Motor neuron (in vitro differentiated cells): ENCODE results near the gene HMGB4. TPM values are rescaled to one million over a fixed set of nuclear protein-coding genes. Genes with fewer than 3 reads are reported as not detected.
A peak's percentile ranks its signal among the peaks of the same experiment; 100 is the strongest.

ENCODE experiments used
- ATAC-seq, 8 experiments: fragments of 200-7000 bp; cut with Tn5 transposase; replicated peaks in 6 of 8; 2 replicates each; pipeline ENCODE4 v1.8.0; 2021; ENCODE audit warnings: mild to moderate bottlenecking in 8 of 8, moderate library complexity in 8 of 8
- H3K27ac ChIP-seq, 2 donors: fragments of 250-450 bp; sonication (Bioruptor Pico); 2 replicates each; pipeline ENCODE4 v1.9.0; 2021; ENCODE audit warnings: antibody characterized with exemption in 2 of 2, mild to moderate bottlenecking in 2 of 2, moderate library complexity in 1 of 2
- H3K4me1 ChIP-seq, 2 donors: fragments of 250-450 bp; sonication (Bioruptor Pico); replicated peaks in 1 of 2; 2 replicates each; pipeline ENCODE4 v1.6.1; 2021; ENCODE audit warnings: antibody characterized with exemption in 2 of 2, mild to moderate bottlenecking in 2 of 2, moderate library complexity in 1 of 2
- H3K4me3 ChIP-seq, 5 donors: fragments of 250-450 bp; sonication (Bioruptor Pico); 2 replicates each; pipeline ENCODE4 v1.9.0; 2021; ENCODE audit warnings: antibody characterized with exemption in 5 of 5, mild to moderate bottlenecking in 5 of 5, moderate library complexity in 4 of 5
- WGBS, 10 experiments: fragments of 450-650 bp; shearing (Covaris generic); methylation state at CpG; one replicate each; pipeline ENCODE4 v1.0.0; 2022; 5-methylcytosine and 5-hydroxymethylcytosine counted together
- in situ Hi-C, 9 experiments: fragments of 400-800 bp; cut with MboI; loops; one replicate each; pipeline ENCODE4 v1.15.0; 2021; ENCODE audit warnings: low sequenced_read_pairs in 9 of 9, low pct_unique_long_range_greater_than_20kb in 2 of 9; ENCODE audit not compliant: unreplicated experiment in 9 of 9
- total RNA-seq, 8 experiments: library from RNA; unstranded; fragments of 300-600 nt; gene quantifications; 2 replicates each; pipeline versions ENCODE4 v1.2.3 to v1.2.4, GENCODE V29; 2022

Gene HMGB4
- total RNA-seq, 8 experiments from 2014 or later, result 0.08 to 0.85 (median 0.33) TPM; not detected in 4

DNA sequence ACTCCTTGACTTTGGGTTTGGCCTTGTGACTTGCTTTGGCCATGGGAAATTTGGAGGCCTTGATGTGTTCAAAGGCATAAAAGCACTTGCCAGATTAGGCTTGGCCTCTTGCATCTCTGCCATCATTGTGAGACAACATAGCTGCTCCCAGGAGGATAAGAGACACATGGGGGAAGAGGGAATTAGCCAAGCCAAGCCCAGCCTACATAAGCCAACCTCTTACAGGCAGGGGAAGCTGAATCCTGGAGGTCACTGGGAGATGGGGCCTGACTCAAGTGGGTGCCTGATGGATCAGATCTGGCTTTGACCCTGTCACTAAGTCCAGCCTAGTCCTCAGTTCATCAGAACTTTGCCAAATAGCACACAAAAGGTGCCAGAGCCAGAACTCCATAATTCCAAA is 37.6 kb upstream of the HMGB4 start:
- no peak for ATAC-seq
- no peak overlapping the region for H3K27ac ChIP-seq
- in situ Hi-C loops, result no loop called here

DNA sequence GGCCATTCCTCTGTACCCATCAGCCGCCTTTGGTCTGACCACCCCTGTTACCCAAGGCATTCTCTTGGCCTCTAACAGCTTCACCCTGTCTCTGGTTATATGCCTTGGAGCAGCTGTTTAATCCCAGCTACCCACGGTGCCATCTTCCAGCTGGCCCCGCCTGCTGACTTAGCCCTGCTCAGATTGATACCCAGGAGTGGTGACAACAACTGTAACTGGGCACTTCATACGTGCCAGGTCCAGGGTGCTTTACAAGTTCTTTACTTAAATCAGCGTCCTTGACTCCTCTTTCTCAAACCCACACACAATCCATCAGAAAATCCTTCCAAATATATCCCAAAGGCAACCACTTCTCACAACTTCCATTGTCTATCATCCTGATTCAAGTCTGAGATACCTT is 37.2 kb upstream of the HMGB4 start:
- WGBS, 10 experiments, result 17 to 88% (median 78%) methylated on average over 1 to 5 of the region's 5 CpGs; no CpG with 5 or more reads in 2 of the 10 experiments

More for the DNA sequence above, 37.6 kb upstream of the HMGB4 start:
- no peak overlapping the region for H3K4me3 ChIP-seq
- no peaks in the 10 kb centered on the region for H3K4me1 ChIP-seq

DNA sequence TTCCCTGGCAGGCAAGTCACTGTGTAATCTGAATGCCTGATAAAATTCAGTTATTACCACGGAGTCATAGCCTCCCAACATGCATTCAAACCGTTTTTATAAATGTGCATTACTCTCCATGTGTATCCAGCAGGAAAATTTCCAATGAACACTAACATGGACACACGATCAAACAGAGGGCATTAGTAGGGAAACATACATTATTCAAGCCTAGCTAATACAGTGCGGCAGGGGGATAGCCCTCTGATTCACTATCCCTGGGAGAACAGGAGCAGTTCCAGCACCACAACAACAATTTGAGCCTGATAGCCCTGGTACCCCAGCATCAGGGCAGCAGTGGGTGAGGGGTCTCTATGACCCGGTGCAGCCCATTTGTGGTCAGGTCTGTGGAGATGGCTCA is 35.8 kb upstream of the HMGB4 start:
- WGBS, 10 experiments, result 0 to 100% (median 39%) methylated on average over 1 to 5 of the region's 5 CpGs; no CpG with 5 or more reads in 2 of the 10 experiments
- Histone ChIP-seq H3K27ac (no peak overlapping the region), H3K4me3 (no peak overlapping the region), H3K4me1 (no peaks in the 10 kb centered on the region)
- in situ Hi-C loops, result no loop called here
- ATAC-seq, result peak in 5 of 8 experiments; percentile 37 to 95 (median 53)

More for the DNA sequence above, 37.2 kb upstream of the HMGB4 start:
- H3K27ac ChIP-seq, result no peak overlapping the region
- H3K4me3 ChIP-seq, result no peak overlapping the region
- in situ Hi-C loops, result no loop called here
- no peaks in the 10 kb centered on the region for H3K4me1 ChIP-seq
- ATAC-seq, result no peak

- WGBS, 10 experiments, result 82 to 100% (median 92%) methylated on average over 1 to 5 of the region's 5 CpGs; no CpG with 5 or more reads in 3 of the 10 experiments
- Histone ChIP-seq H3K4me3 (no peak overlapping the region), H3K27ac (no peak overlapping the region), H3K4me1 (no peaks in the 10 kb centered on the region)
- ATAC-seq, result no peak
- in situ Hi-C loops, result no loop called here
These were observed 35.2 kb upstream of the HMGB4 start for GRCh38 chr1:33828654-33829053.

DNA sequence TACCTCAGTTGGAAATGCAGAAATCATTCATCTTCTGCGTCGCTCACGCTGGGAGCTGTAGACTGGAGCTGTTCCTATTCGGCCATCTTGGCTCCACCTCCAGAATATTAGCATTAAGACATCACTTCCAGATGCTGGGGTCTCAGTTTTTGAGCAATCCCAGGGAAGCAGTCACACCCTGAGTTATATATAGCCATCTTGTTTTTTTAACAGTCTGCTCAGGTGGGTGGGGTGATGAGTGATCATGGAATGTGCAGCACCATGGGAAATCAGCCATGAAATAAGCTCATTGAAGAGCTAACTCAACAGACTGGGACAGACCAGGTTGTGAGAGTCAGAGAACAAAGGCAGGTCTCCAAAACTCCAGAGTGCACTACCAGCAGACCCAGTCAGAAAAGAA is 27.0 kb upstream of the HMGB4 start:
- Histone ChIP-seq H3K4me1 (peaks cover 5 to 19% of the 10 kb centered on the region in 2 donors), H3K4me3 (no peak overlapping the region), H3K27ac (no peak overlapping the region)
- peak in 5 of 8 experiments; percentile 47 to 88 (median 69) for ATAC-seq
- 81 to 100% (median 89%) methylated on average over 1 to 4 of the region's 4 CpGs; no CpG with 5 or more reads in 5 of the 10 experiments for WGBS, 10 experiments
- in situ Hi-C loops, result no loop called here

DNA sequence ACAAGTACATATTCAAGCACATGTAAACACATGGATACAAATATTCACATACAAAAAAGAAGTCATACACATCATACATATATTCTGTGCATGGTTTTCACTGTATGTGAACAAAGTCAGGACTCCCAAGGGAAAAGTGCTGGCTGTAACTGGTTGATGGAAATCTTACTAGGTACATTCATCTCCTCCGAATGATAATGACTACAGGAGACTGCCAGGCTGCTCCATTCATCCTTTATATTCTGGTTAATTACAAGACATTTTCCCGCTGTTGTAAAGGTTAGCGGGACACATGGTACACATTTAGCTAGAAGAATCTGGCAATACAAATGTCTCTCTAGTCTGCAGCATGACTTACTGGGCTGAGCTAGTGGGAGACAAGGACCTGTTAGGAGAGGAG is 26.2 kb upstream of the HMGB4 start:
- Histone ChIP-seq H3K4me3 (no peak overlapping the region), H3K4me1 (peaks cover 5 to 19% of the 10 kb centered on the region in 2 donors), H3K27ac (peak overlapping the region in 1 of 2 donors; percentile 10)
- in situ Hi-C loops, result no loop called here
- WGBS, 10 experiments, result 20 to 100% (median 68%) methylated on average over 1 to 3 of the region's 3 CpGs; no CpG with 5 or more reads in 3 of the 10 experiments
- peak in 5 of 8 experiments; percentile 65 to 93 (median 85) for ATAC-seq

DNA sequence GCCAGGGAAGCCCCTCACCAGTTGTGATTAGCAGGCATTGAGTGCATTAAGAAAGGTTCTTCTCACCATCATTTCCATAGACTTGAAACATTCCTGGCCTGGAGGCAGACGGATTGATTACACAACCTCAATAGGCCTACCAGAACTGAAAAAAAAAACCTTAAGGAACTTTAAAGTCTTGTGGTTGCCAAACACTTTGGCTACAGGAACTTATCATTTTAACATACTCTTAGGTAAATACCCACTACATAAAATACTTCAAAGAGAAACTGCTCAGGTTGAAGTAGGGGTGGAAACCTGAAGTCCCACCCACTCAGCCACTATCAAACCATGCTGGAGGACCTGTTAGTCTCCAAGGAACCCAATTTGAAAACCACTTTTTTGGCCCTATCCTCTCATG is 22.4 kb upstream of the HMGB4 start:
- in situ Hi-C loops, result no loop called here
- Histone ChIP-seq H3K27ac (no peak overlapping the region), H3K4me3 (no peak overlapping the region), H3K4me1 (peaks cover 5 to 28% of the 10 kb centered on the region in 2 donors)
- ATAC-seq, result peak in 3 of 8 experiments; percentile 35 to 77 (median 40)
- WGBS, 10 experiments, result 0 to 83% (median 63%) methylated on average over 1 of the region's 1 CpG; no CpG with 5 or more reads in 3 of the 10 experiments

- Histone ChIP-seq H3K4me1 (peaks cover 5 to 19% of the 10 kb centered on the region in 2 donors), H3K27ac (no peak overlapping the region), H3K4me3 (no peak overlapping the region)
- ATAC-seq, result no peak
- in situ Hi-C loops, result no loop called here
- 75 to 100% (median 91%) methylated on average over 1 to 5 of the region's 5 CpGs; no CpG with 5 or more reads in 1 of the 10 experiments for WGBS, 10 experiments
These were observed 21.5 kb upstream of the HMGB4 start for GRCh38 chr1:33842348-33842747.

DNA sequence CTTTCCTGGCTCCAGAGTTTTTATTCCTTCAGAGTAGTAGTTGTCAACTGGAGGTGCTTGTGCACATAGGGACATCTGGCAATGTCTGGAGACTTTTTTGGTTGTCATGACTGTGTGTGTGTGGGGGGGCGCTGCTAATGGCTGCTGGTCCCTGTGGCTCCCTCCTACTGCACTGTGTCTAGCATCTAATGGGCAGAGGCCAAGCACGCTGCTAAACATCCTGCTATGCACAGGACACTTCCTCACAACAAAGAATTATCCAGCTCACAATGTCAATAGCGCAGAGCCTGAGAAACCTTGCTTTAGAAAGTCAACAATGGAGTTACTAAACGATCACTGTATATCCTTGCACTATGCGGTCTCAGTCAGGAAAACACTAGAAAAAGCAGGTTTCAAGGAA is 19.7 kb upstream of the HMGB4 start:
- 0 to 97% (median 76%) methylated on average over 1 to 5 of the region's 5 CpGs; no CpG with 5 or more reads in 1 of the 10 experiments for WGBS, 10 experiments
- in situ Hi-C loops, result no loop called here
- peak in 5 of 8 experiments; percentile 73 to 96 (median 76) for ATAC-seq
- H3K27ac ChIP-seq, result peak overlapping the region in 1 of 2 donors; percentile 15
- no peak overlapping the region for H3K4me3 ChIP-seq
- peaks cover 0 to 10% of the 10 kb centered on the region in 2 donors for H3K4me1 ChIP-seq

GRCh38 chr1:33846861-33847260 is 17.0 kb upstream of the HMGB4 start:
- Histone ChIP-seq H3K4me3 (no peak overlapping the region), H3K4me1 (peaks cover 0 to 10% of the 10 kb centered on the region in 2 donors), H3K27ac (no peak overlapping the region)
- in situ Hi-C loops, result no loop called here
- no peak for ATAC-seq
- 71 to 100% (median 96%) methylated on average over 1 to 8 of the region's 8 CpGs; no CpG with 5 or more reads in 5 of the 10 experiments for WGBS, 10 experiments

GRCh38 chr1:33848205-33848937 is 15.5 kb upstream of the HMGB4 start:
- Histone ChIP-seq H3K4me3 (no peak overlapping the region), H3K4me1 (peaks cover 0 to 10% of the 10 kb centered on the region in 2 donors), H3K27ac (no peak overlapping the region)
- in situ Hi-C loops, result no loop called here
- ATAC-seq, result no peak
- 33 to 72% (median 53%) methylated on average over 2 to 4 of the region's 4 CpGs; no CpG with 5 or more reads in 1 of the 10 experiments for WGBS, 10 experiments

GRCh38 chr1:33849211-33849610 is 14.7 kb upstream of the HMGB4 start:
- 50 to 100% (median 85%) methylated on average over 1 of the region's 1 CpG; no CpG with 5 or more reads in 4 of the 10 experiments for WGBS, 10 experiments
- Histone ChIP-seq H3K4me3 (no peak overlapping the region), H3K27ac (no peak overlapping the region), H3K4me1 (peaks cover 0 to 2% of the 10 kb centered on the region in 2 donors)
- no peak for ATAC-seq
- in situ Hi-C loops, result no loop called here

GRCh38 chr1:33850481-33850880 is 13.4 kb upstream of the HMGB4 start:
- H3K4me1 ChIP-seq, result no peaks in the 10 kb centered on the region
- H3K4me3 ChIP-seq, result no peak overlapping the region

More at GRCh38 chr1:33850481-33850880, 13.4 kb upstream of the HMGB4 start:
- no peak for ATAC-seq
- no peak overlapping the region for H3K27ac ChIP-seq
- WGBS, 10 experiments, result 56 to 100% (median 75%) methylated on average over 1 of the region's 1 CpG; no CpG with 5 or more reads in 3 of the 10 experiments
- in situ Hi-C loops, result no loop called here
